Measurements from ENCODE around the gene PRUNE2.

DNA sequence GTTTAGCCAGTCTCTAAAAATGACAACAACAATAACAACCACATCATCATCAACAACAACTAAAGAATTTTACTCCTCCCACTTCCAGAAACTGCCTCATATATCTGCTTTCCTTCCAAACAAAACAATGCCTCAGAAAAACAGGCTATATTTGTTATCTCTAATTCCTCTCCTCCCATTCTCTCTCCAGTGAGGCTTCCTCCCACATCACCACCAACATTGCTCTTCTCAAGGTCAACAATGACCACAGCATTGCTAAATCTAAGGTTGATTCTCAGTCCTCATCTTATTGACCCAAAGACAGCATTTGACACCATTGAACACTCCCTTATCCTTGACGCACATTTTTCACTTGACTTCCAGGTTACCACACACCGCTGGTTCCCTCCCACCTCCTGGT is 38.1 kb upstream of the PRUNE2 start:
- TF ChIP-seq, protein P1, sequence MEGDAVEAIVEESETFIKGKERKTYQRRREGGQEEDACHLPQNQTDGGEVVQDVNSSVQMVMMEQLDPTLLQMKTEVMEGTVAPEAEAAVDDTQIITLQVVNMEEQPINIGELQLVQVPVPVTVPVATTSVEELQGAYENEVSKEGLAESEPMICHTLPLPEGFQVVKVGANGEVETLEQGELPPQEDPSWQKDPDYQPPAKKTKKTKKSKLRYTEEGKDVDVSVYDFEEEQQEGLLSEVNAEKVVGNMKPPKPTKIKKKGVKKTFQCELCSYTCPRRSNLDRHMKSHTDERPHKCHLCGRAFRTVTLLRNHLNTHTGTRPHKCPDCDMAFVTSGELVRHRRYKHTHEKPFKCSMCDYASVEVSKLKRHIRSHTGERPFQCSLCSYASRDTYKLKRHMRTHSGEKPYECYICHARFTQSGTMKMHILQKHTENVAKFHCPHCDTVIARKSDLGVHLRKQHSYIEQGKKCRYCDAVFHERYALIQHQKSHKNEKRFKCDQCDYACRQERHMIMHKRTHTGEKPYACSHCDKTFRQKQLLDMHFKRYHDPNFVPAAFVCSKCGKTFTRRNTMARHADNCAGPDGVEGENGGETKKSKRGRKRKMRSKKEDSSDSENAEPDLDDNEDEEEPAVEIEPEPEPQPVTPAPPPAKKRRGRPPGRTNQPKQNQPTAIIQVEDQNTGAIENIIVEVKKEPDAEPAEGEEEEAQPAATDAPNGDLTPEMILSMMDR (IDR thresholded peaks at IDR 0.05), result no peak
- TF ChIP-seq POLR2A (IDR thresholded peaks at IDR 0.05), result no peak
- no peak for TF ChIP-seq POLR2AphosphoS5 (IDR thresholded peaks at IDR 0.05)
